Activated T-helper 17 cell treated with anti-CD3 and anti-CD28 coated beads, Interleukin-2, amount 50 U/mL, for 72 hours (primary cell): ENCODE data around the gene CERCAM. TPM values are rescaled to one million over a fixed set of nuclear protein-coding genes. Genes with fewer than 3 reads are reported as not detected.
A peak's percentile ranks its signal among the peaks of the same experiment; 100 is the strongest.
"Not testable (repeated sequence)": the region's sequence is repeated elsewhere in the genome, so short reads cannot be mapped to it uniquely, and the experiment has no call there.

Experiments used
- ATAC-seq: fragments of 150-1000 bp; cut with Tn5 transposase; replicated peaks from 2 replicates; pipeline ENCODE4 v1.10.0; 2021; ENCODE audit warnings: mild to moderate bottlenecking, moderate library complexity
- H3K27ac Mint-ChIP-seq: one replicate; pipeline ENCODE4 v1.8.0; 2022; ENCODE audit warnings: mixed read lengths
- H3K27me3 Mint-ChIP-seq: one replicate; pipeline ENCODE4 v1.8.0; 2022; ENCODE audit warnings: mixed read lengths
- H3K36me3 Mint-ChIP-seq: one replicate; pipeline ENCODE4 v1.8.0; 2022; ENCODE audit warnings: low read depth, mild to moderate bottlenecking, mixed read lengths
- H3K4me1 Mint-ChIP-seq: one replicate; pipeline ENCODE4 v1.8.0; 2022; ENCODE audit warnings: mixed read lengths
- H3K4me3 Mint-ChIP-seq: one replicate; pipeline ENCODE4 v1.8.0; 2022; ENCODE audit warnings: mild to moderate bottlenecking, mixed read lengths
- H3K9me3 Mint-ChIP-seq: one replicate; pipeline ENCODE4 v1.8.0; 2022; ENCODE audit warnings: mixed read lengths
- total RNA-seq, 2 donors: library from RNA; stranded (reverse); gene quantifications; one replicate each; pipeline ENCODE4 v1.2.3, GENCODE V29; 2022

Gene CERCAM
- total RNA-seq, 2 donors from 2014 or later: 0.56 to 1.7 TPM

GRCh38 chr9:128405077-128405779 is 15.4 kb upstream of the CERCAM start:
- no peaks in the 10 kb centered on the region for H3K4me1 Mint-ChIP-seq
- H3K4me3 Mint-ChIP-seq: no peak overlapping the region
- H3K36me3 Mint-ChIP-seq: no peaks in the 10 kb centered on the region
- no peak overlapping the region for H3K27ac Mint-ChIP-seq
- H3K9me3 Mint-ChIP-seq: no peaks in the 10 kb centered on the region
- ATAC-seq: no peak
- H3K27me3 Mint-ChIP-seq: peaks cover 16% of the 10 kb centered on the region

GRCh38 chr9:128405780-128406171 is 14.9 kb upstream of the CERCAM start:
- peaks cover 16% of the 10 kb centered on the region for H3K27me3 Mint-ChIP-seq
- no peaks in the 10 kb centered on the region for H3K4me1 Mint-ChIP-seq
- no peak overlapping the region for H3K4me3 Mint-ChIP-seq
- H3K36me3 Mint-ChIP-seq: no peaks in the 10 kb centered on the region
- ATAC-seq: no peak
- H3K9me3 Mint-ChIP-seq: no peaks in the 10 kb centered on the region
- no peak overlapping the region for H3K27ac Mint-ChIP-seq

- H3K36me3 Mint-ChIP-seq: no peaks in the 10 kb centered on the region
- H3K27me3 Mint-ChIP-seq: peaks cover 22% of the 10 kb centered on the region
- no peak overlapping the region for H3K4me3 Mint-ChIP-seq
- H3K9me3 Mint-ChIP-seq: no peaks in the 10 kb centered on the region
- no peaks in the 10 kb centered on the region for H3K4me1 Mint-ChIP-seq
- no peak for ATAC-seq
- peak overlapping the region; percentile 43 for H3K27ac Mint-ChIP-seq
These were observed 13.7 kb upstream of the CERCAM start for GRCh38 chr9:128406848-128407391.

GRCh38 chr9:128408963-128409431 is 11.7 kb upstream of the CERCAM start:
- Mint-ChIP-seq H3K4me1 (no peaks in the 10 kb centered on the region), H3K36me3 (no peaks in the 10 kb centered on the region), H3K9me3 (no peaks in the 10 kb centered on the region), H3K27ac (no peak overlapping the region), H3K27me3 (peaks cover 22% of the 10 kb centered on the region), H3K4me3 (no peak overlapping the region)
- ATAC-seq: no peak

- Mint-ChIP-seq H3K27ac (no peak overlapping the region), H3K36me3 (no peaks in the 10 kb centered on the region), H3K4me1 (no peaks in the 10 kb centered on the region), H3K9me3 (no peaks in the 10 kb centered on the region), H3K27me3 (peaks cover 25% of the 10 kb centered on the region), H3K4me3 (no peak overlapping the region)
- no peak for ATAC-seq
These were observed 11.2 kb upstream of the CERCAM start for GRCh38 chr9:128409450-128409849.

- H3K27ac Mint-ChIP-seq: no peak overlapping the region
- no peaks in the 10 kb centered on the region for H3K36me3 Mint-ChIP-seq
- no peaks in the 10 kb centered on the region for H3K4me1 Mint-ChIP-seq
- H3K9me3 Mint-ChIP-seq: no peaks in the 10 kb centered on the region
- ATAC-seq: no peak
- peaks cover 29% of the 10 kb centered on the region for H3K27me3 Mint-ChIP-seq
- no peak overlapping the region for H3K4me3 Mint-ChIP-seq
These were observed 10.7 kb upstream of the CERCAM start for GRCh38 chr9:128409978-128410377.

- Mint-ChIP-seq H3K27me3 (peaks cover 38% of the 10 kb centered on the region), H3K4me1 (no peaks in the 10 kb centered on the region), H3K9me3 (no peaks in the 10 kb centered on the region), H3K36me3 (no peaks in the 10 kb centered on the region), H3K27ac (no peak overlapping the region), H3K4me3 (no peak overlapping the region)
- ATAC-seq: no peak
These were observed 9.1 kb upstream of the CERCAM start for GRCh38 chr9:128411364-128412119.

- H3K36me3 Mint-ChIP-seq: no peaks in the 10 kb centered on the region
- peak; percentile 37 for ATAC-seq
- H3K4me1 Mint-ChIP-seq: no peaks in the 10 kb centered on the region
- no peak overlapping the region for H3K27ac Mint-ChIP-seq
- no peaks in the 10 kb centered on the region for H3K9me3 Mint-ChIP-seq
- H3K27me3 Mint-ChIP-seq: peaks cover 36% of the 10 kb centered on the region
- H3K4me3 Mint-ChIP-seq: no peak overlapping the region
These were observed 8.4 kb upstream of the CERCAM start for GRCh38 chr9:128412120-128412790.

GRCh38 chr9:128413728-128414127 is 6.9 kb upstream of the CERCAM start:
- not testable (repeated sequence) for H3K4me3 Mint-ChIP-seq, H3K9me3 Mint-ChIP-seq, H3K27ac Mint-ChIP-seq, H3K4me1 Mint-ChIP-seq, H3K36me3 Mint-ChIP-seq, ATAC-seq
- peaks cover 29% of the 10 kb centered on the region for H3K27me3 Mint-ChIP-seq

GRCh38 chr9:128414461-128414860 is 6.2 kb upstream of the CERCAM start:
- Mint-ChIP-seq H3K4me3 (no peak overlapping the region), H3K27me3 (peaks cover 27% of the 10 kb centered on the region), H3K36me3 (no peaks in the 10 kb centered on the region), H3K27ac (no peak overlapping the region), H3K4me1 (no peaks in the 10 kb centered on the region), H3K9me3 (no peaks in the 10 kb centered on the region)
- ATAC-seq: no peak

- H3K36me3 Mint-ChIP-seq: no peaks in the 10 kb centered on the region
- no peak overlapping the region for H3K4me3 Mint-ChIP-seq
- peaks cover 27% of the 10 kb centered on the region for H3K27me3 Mint-ChIP-seq
- H3K27ac Mint-ChIP-seq: no peak overlapping the region
- no peaks in the 10 kb centered on the region for H3K9me3 Mint-ChIP-seq
- ATAC-seq: no peak
- no peaks in the 10 kb centered on the region for H3K4me1 Mint-ChIP-seq
These were observed 5.4 kb upstream of the CERCAM start for GRCh38 chr9:128415281-128415680.

- Mint-ChIP-seq H3K27me3 (peaks cover 27% of the 10 kb centered on the region), H3K27ac (no peak overlapping the region), H3K36me3 (no peaks in the 10 kb centered on the region), H3K4me1 (no peaks in the 10 kb centered on the region), H3K4me3 (no peak overlapping the region), H3K9me3 (no peaks in the 10 kb centered on the region)
- ATAC-seq: no peak
These were observed 4.6 kb upstream of the CERCAM start for GRCh38 chr9:128416014-128416413.

- H3K4me3 Mint-ChIP-seq: no peak overlapping the region
- H3K27ac Mint-ChIP-seq: no peak overlapping the region
- ATAC-seq: no peak
These were observed 4.1 kb upstream of the CERCAM start for GRCh38 chr9:128416432-128417019.

More at GRCh38 chr9:128416432-128417019, 4.1 kb upstream of the CERCAM start:
- H3K27me3 Mint-ChIP-seq: peaks cover 21% of the 10 kb centered on the region
- no peaks in the 10 kb centered on the region for H3K36me3 Mint-ChIP-seq
- H3K9me3 Mint-ChIP-seq: no peaks in the 10 kb centered on the region
- no peaks in the 10 kb centered on the region for H3K4me1 Mint-ChIP-seq
